22Rv1 (cell line): Measurements from ENCODE around the gene GRM1.

Experiments used
- CTCF ChIP-seq: fragments of 450-650 bp; IDR thresholded peaks from 2 replicates; pipeline ENCODE4 v1.5.1; 2017; ENCODE audit warnings: mild to moderate bottlenecking
- ZFX ChIP-seq: fragments of 450-650 bp; IDR thresholded peaks from 2 replicates; pipeline ENCODE4 v1.6.1; 2017; ENCODE audit warnings: antibody characterized with exemption, borderline replicate concordance

DNA sequence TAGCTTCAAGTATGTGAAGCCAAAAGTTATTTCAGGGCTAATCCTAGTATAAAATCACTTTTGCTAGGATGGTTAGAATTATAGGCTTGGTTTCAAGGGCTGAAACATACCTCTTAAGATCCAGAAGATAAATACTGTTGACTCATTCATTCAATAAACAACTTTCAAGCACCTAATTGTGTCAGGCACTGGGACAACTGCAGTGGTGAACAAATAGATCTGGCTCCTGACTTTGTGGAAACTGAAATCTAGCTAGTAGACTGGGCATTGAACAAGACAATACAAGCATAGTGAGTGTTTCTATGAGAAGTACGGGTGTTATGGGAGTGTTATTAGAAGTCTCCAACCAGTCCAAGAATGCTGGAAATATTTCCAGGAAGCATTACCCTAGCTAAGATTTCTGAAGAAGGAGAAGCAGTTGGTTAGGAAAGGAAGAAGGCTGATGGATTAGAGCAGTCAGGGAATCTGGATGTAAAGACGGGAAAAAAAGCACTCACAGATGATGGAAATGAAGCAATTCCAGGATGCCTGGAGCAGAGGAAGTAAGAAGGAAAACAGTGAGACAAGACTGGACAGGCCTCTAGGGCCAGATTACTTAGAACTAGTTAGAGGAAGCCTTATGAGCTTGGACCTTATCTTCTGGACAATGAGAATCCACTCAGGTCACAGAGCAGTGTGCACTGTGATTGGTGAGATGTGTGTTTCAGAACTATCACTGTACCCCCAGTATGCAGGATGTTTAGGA, 382.2 kb downstream of the GRM1 start:
- TF ChIP-seq CTCF (no peak), ZFX (no peak)
